Astrocyte (in vitro differentiated cells and primary cell): ENCODE measurements around the gene ST8SIA6. TPM values are rescaled to one million over a fixed set of nuclear protein-coding genes. Genes with fewer than 3 reads are reported as not detected.
A peak's percentile ranks its signal among the peaks of the same experiment; 100 is the strongest.

Experiments
- DNase-seq: peaks from one replicate; pipeline ENCODE4 v3.0.0-alpha.2; 2010; ENCODE audit warnings: low read depth
- FAIRE-seq: peaks from 2 replicates; lab custom pipeline; 2011; peaks lifted over from hg19 to GRCh38; lab: Jason Lieb, UNC
- H2AFZ ChIP-seq: 2 replicates; pipeline ENCODE4 v1.6.0; 2012; ENCODE audit warnings: low read depth, low read length, inconsistent platforms
- H3K27ac ChIP-seq: 2 replicates; pipeline ENCODE4 v1.5.1; 2011; ENCODE audit warnings: low read depth, low read length, inconsistent platforms
- H3K27me3 ChIP-seq: 2 replicates; pipeline ENCODE4 v1.6.0; 2011; ENCODE audit warnings: low read length, inconsistent platforms; ENCODE audit not compliant: insufficient read depth
- H3K36me3 ChIP-seq: 2 replicates; pipeline ENCODE4 v1.5.1; 2011; ENCODE audit warnings: low read length, inconsistent platforms; ENCODE audit not compliant: insufficient read depth
- H3K4me1 ChIP-seq: 2 replicates; pipeline ENCODE4 v1.5.1; 2011; ENCODE audit warnings: low read length, inconsistent platforms; ENCODE audit not compliant: insufficient read depth
- H3K4me2 ChIP-seq: 2 replicates; pipeline ENCODE4 v1.6.0; 2012; ENCODE audit warnings: low read length, inconsistent platforms
- H3K4me3 ChIP-seq: 2 replicates; pipeline ENCODE4 v1.5.1; 2011; ENCODE audit warnings: low read depth, mild to moderate bottlenecking, low read length, inconsistent platforms; ENCODE audit not compliant: insufficient read depth
- H3K79me2 ChIP-seq: 2 replicates; pipeline ENCODE4 v1.6.0; 2012; ENCODE audit warnings: mild to moderate bottlenecking, low read length, inconsistent platforms; ENCODE audit not compliant: insufficient read depth
- H3K9ac ChIP-seq: 2 replicates; pipeline ENCODE4 v1.6.0; 2012; ENCODE audit warnings: mild to moderate bottlenecking, low read length, inconsistent platforms
- H3K9me3 ChIP-seq: 2 replicates; pipeline ENCODE4 v1.5.1; 2012; ENCODE audit warnings: low read depth, mild to moderate bottlenecking, low read length, inconsistent platforms; ENCODE audit not compliant: insufficient read depth
- H4K20me1 ChIP-seq: 2 replicates; pipeline ENCODE4 v1.6.0; 2012; ENCODE audit warnings: low read length, inconsistent platforms; ENCODE audit not compliant: insufficient read depth
- H3K27ac Mint-ChIP-seq: one replicate; pipeline ENCODE4 v1.8.0; 2021; ENCODE audit warnings: mild to moderate bottlenecking, mixed read lengths; ENCODE audit not compliant: unreplicated experiment
- H3K27me3 Mint-ChIP-seq: one replicate; pipeline ENCODE4 v1.8.0; 2021; ENCODE audit warnings: low read depth, mixed read lengths; ENCODE audit not compliant: unreplicated experiment
- H3K36me3 Mint-ChIP-seq: one replicate; pipeline ENCODE4 v1.8.0; 2021; ENCODE audit warnings: low read depth, mixed read lengths; ENCODE audit not compliant: unreplicated experiment
- H3K4me1 Mint-ChIP-seq: one replicate; pipeline ENCODE4 v1.8.0; 2021; ENCODE audit warnings: low read depth, mixed read lengths; ENCODE audit not compliant: unreplicated experiment
- H3K4me3 Mint-ChIP-seq: one replicate; pipeline ENCODE4 v1.8.0; 2021; ENCODE audit warnings: mild to moderate bottlenecking, moderate library complexity, mixed read lengths; ENCODE audit not compliant: unreplicated experiment
- H3K9me3 Mint-ChIP-seq: one replicate; pipeline ENCODE4 v1.8.0; 2021; ENCODE audit warnings: mild to moderate bottlenecking, mixed read lengths; ENCODE audit not compliant: unreplicated experiment
- CTCF ChIP-seq: IDR thresholded peaks from 2 replicates; pipeline ENCODE4 v1.5.1; 2011; ENCODE audit warnings: low read depth, mild to moderate bottlenecking, inconsistent platforms, low read length, moderate library complexity; ENCODE audit not compliant: insufficient read depth
- EZH2 ChIP-seq: IDR thresholded peaks from 2 replicates; pipeline ENCODE4 v1.6.1; 2012; ENCODE audit warnings: mild to moderate bottlenecking, low read length, inconsistent platforms; ENCODE audit not compliant: insufficient read depth
- total RNA-seq: library from RNA; stranded (reverse); gene quantifications from 2 replicates; pipeline ENCODE4 v1.2.1, GENCODE V29; 2021

Gene ST8SIA6
- total RNA-seq, 1 donor from 2014 or later, result not detected

- Histone ChIP-seq H3K27ac (no peak overlapping the region), H3K4me2 (no peak overlapping the region), H2AFZ (no peak overlapping the region), H3K4me1 (no peaks in the 10 kb centered on the region), H3K4me3 (no peak overlapping the region), H3K9me3 (no peaks in the 10 kb centered on the region), H4K20me1 (no peaks in the 10 kb centered on the region), H3K27me3 (peaks cover 3% of the 10 kb centered on the region), H3K79me2 (no peaks in the 10 kb centered on the region), H3K9ac (no peak overlapping the region), H3K36me3 (no peaks in the 10 kb centered on the region)
- Mint-ChIP-seq H3K4me1 (no peaks in the 10 kb centered on the region), H3K4me3 (no peak overlapping the region), H3K9me3 (peaks cover 5% of the 10 kb centered on the region), H3K27me3 (peaks cover 12% of the 10 kb centered on the region), H3K36me3 (no peaks in the 10 kb centered on the region), H3K27ac (no peak overlapping the region)
- FAIRE-seq, result no peak
- TF ChIP-seq EZH2 (no peak), CTCF (no peak)
- DNase-seq, result no peak
Observed at GRCh38 chr10:17396004-17396403, 58.4 kb downstream of the ST8SIA6 start.

- no peaks in the 10 kb centered on the region for H3K4me1 ChIP-seq
- H3K4me2 ChIP-seq, result no peak overlapping the region
- H3K9me3 ChIP-seq, result no peaks in the 10 kb centered on the region
- Mint-ChIP-seq H3K27me3 (peaks cover 12% of the 10 kb centered on the region), H3K9me3 (peaks cover 5% of the 10 kb centered on the region), H3K4me3 (no peak overlapping the region), H3K36me3 (no peaks in the 10 kb centered on the region), H3K4me1 (no peaks in the 10 kb centered on the region), H3K27ac (no peak overlapping the region)
- H2AFZ ChIP-seq, result no peak overlapping the region
- FAIRE-seq (no peak), DNase-seq (no peak)
- H3K36me3 ChIP-seq, result no peaks in the 10 kb centered on the region
- H3K27me3 ChIP-seq, result peaks cover 3% of the 10 kb centered on the region
- H3K27ac ChIP-seq, result no peak overlapping the region
- no peak overlapping the region for H3K9ac ChIP-seq
- H3K4me3 ChIP-seq, result no peak overlapping the region
- H3K79me2 ChIP-seq, result no peaks in the 10 kb centered on the region
- H4K20me1 ChIP-seq, result no peaks in the 10 kb centered on the region
- no peak for TF ChIP-seq CTCF
- no peak for TF ChIP-seq EZH2
Observed at GRCh38 chr10:17394854-17395253, 59.5 kb downstream of the ST8SIA6 start.

GRCh38 chr10:17387861-17388503 lies 66.4 kb downstream of the ST8SIA6 start:
- no peaks in the 10 kb centered on the region for H3K9me3 ChIP-seq
- Mint-ChIP-seq H3K4me3 (no peak overlapping the region), H3K36me3 (no peaks in the 10 kb centered on the region), H3K27me3 (peaks cover 7% of the 10 kb centered on the region), H3K4me1 (no peaks in the 10 kb centered on the region), H3K27ac (no peak overlapping the region), H3K9me3 (peaks cover 5% of the 10 kb centered on the region)
- H3K27me3 ChIP-seq, result no peaks in the 10 kb centered on the region
- TF ChIP-seq CTCF, result no peak
- no peak for TF ChIP-seq EZH2
- no peaks in the 10 kb centered on the region for H3K79me2 ChIP-seq
- no peak overlapping the region for H3K9ac ChIP-seq
- H3K4me3 ChIP-seq, result no peak overlapping the region
- H3K4me2 ChIP-seq, result peak overlapping the region; percentile 15
- peak overlapping the region; percentile 32 for H2AFZ ChIP-seq
- no peaks in the 10 kb centered on the region for H3K36me3 ChIP-seq
- DNase-seq (no peak), FAIRE-seq (no peak)
- no peaks in the 10 kb centered on the region for H4K20me1 ChIP-seq
- no peak overlapping the region for H3K27ac ChIP-seq
- no peaks in the 10 kb centered on the region for H3K4me1 ChIP-seq
